ENCODE results near the gene PLCZ1.

- TF ChIP-seq CTCF (IDR thresholded peaks at IDR 0.05; ENCODE audit: low read depth, low read length, missing input control) (no peak), MAX (IDR thresholded peaks at IDR 0.05) (no peak), ZBTB33 (IDR thresholded peaks at IDR 0.05) (no peak), FOXA1 (IDR thresholded peaks at IDR 0.05) (no peak), RAD21 (IDR thresholded peaks at IDR 0.05) (no peak), REST (IDR thresholded peaks at IDR 0.05) (no peak), YY1 (IDR thresholded peaks at IDR 0.05) (no peak), GABPA (IDR thresholded peaks at IDR 0.05 in 1 of 2, conservative IDR thresholded peaks at IDR 0.05 in 1 of 2) (no peak), ATF3 (IDR thresholded peaks at IDR 0.05) (no peak)
Measured at GRCh38 chr12:18700271-18700670, 37.5 kb downstream of the PLCZ1 start.
